Activated T-cell treated with anti-CD3 and anti-CD28 coated beads for 4 hours (primary cell): ENCODE measurements around the gene CBS.
"Not testable (repeated sequence)": the region's sequence is repeated elsewhere in the genome, so short reads cannot be mapped to it uniquely, and the experiment has no call there.

ENCODE experiments used
- DNase-seq: peaks from one replicate; pipeline ENCODE4 v3.0.0-alpha.2; 2020

Gene CBS

GRCh38 chr21:43066690-43067089 lies 8.9 kb downstream of the CBS start:
- not testable (repeated sequence) for DNase-seq

DNA sequence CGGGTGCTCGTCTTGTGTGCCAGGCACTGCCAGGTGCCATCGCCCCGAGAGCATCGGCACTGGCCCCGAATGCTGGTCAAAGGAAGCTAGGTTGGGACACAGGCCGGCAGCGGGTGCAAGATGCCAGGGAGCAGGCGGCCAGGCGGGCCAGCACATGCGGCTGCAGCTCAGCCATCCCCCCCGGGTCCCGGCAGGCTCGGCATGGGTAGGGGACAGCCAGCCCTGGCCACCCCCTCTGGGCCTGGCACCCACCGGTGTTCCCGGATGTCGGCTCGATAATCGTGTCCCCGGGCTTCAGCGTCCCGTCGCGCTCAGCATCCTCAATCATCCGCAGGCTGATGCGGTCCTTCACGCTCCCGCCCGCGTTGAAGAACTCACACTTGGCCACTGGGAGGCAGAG lies 9.6 kb downstream of the CBS start:
- DNase-seq: not testable (repeated sequence)

DNA sequence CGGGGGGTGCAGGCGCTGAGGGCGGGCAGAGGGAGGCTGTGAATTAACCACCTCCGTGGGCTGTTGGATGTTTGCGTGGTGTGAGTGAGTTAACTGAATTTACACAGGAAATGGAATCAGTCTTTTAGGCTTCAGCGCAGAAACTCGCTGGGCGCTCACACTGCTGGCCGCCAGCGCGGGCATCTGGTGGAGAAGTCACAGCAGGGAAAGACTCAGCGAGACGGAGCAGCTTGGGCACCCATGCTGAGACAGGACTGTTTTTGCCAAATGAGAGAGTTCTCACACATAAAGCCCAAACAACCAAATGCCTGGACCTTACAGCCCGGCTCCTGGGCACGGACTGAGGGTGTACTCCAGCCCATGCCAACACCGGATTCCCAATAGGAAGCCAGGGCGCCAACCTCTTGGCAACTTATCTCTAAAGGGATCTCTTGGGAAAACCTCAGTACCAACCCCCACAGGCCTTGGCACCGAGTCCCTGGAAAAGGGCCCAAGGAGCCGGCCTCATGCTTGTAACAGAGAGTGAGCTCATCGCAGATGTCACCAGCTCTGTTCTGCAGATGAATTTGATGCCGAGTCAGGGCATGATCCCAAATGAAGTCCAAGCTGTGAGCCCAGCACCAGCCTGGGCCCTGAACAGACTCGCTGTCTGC lies 11.2 kb downstream of the CBS start:
- DNase-seq: not testable (repeated sequence)

- DNase-seq: not testable (repeated sequence)
These were observed 12.5 kb downstream of the CBS start for GRCh38 chr21:43062955-43063664.

DNA sequence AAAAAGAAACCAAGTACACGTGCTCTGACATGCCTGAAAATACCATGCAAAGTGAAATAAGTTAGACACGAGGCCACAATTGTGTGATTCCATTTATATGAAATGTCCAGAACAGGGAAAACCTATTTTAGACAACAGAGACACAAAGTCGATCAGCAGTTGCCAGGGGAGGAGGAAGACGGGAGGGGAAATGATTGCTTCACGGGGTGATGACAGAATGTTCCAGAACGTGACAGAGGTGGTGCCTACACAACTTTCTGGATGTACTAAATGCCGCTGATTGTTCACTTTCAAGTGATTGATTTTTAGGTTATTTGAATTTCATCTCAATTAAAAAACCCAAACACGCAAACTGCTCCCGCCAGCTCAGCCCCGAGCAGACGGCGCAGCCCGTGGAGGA lies 22.5 kb downstream of the CBS start:
- not testable (repeated sequence) for DNase-seq

GRCh38 chr21:43045876-43046821 lies 29.5 kb downstream of the CBS start:
- not testable (repeated sequence) for DNase-seq

GRCh38 chr21:43045165-43045875 lies 30.3 kb downstream of the CBS start:
- DNase-seq: not testable (repeated sequence)

DNA sequence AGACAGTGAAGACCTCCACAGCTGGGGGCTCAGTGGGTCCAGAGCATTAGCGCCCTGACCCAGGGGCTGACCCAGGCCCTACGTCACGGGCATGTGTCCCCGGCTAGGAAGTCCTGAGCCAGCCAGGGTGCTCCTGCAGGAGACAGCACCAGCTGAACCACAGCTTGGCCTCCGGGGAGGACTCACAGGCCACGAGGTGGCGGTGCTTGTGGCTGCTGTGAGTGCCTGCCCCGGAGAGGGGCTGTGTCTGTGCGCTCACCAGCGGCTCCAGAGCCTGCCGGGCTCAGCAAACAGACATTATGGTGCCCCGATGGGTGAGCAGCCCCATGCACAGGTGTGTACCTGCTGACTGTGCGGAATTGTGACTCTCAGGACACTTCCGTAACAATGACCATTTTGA lies 31.1 kb downstream of the CBS start:
- not testable (repeated sequence) for DNase-seq

DNA sequence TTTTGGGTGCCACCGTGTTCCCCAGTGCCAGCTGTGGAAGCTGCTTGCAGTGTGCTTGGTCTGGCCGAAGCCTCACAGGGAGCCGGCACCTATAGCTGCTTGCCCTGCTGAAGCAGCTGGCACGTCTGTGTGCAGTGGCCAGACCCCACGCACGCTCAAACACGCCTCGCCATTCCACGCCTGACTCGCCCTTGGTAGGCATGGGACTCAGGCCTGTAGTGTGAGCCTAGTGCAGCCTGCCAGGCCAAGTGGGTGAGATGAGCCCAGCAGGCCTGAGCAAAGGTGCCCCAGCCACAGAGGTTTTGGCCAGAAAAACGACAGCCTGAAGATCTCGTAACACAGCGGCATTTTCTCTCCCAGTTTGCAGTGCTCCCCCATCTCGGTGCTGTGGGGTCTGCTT lies 32.3 kb downstream of the CBS start:
- DNase-seq: not testable (repeated sequence)

DNA sequence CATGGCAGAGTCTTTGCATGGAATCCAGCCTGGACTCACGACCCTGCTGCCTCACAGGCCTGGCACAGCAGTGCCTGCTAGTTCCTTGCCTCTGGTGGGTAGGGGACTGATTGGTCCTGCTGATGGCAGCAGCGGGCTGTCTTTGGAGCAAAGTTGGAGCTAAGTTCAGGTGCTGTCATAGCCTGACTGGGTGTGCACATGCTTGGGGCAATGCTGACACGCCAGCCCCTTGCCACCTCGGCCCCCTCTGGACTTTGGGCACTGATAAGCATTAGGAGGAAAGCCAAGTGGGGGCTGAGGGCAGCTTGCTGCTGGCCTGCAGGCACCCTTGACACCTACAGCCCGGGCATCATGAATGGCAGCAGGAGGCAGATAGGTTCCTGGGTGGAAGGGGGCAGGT lies 33.5 kb downstream of the CBS start:
- DNase-seq: not testable (repeated sequence)

DNA sequence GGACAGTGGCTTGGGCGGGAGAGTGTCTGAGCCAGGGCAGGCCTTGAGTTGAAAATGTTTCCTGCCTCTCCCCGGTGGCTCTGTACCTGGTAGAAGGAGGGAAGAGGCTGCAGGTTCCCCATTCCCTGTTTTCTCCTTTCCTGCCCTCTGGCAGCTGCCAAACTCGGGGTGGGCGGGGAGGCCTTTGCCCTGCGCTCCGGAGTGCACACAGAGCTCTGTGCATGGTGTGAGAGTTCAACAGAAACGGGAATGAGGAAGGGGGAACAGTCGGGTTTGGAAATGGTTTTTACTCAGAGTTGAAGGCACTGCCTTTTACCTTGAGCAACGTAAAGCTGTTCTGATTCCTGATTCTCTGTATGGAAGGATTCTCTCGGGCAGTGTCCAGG lies 37.0 kb downstream of the CBS start:
- not testable (repeated sequence) for DNase-seq

GRCh38 chr21:43037918-43038658 lies 37.5 kb downstream of the CBS start:
- DNase-seq: not testable (repeated sequence)

GRCh38 chr21:43036889-43037288 lies 38.7 kb downstream of the CBS start:
- DNase-seq: not testable (repeated sequence)

DNA sequence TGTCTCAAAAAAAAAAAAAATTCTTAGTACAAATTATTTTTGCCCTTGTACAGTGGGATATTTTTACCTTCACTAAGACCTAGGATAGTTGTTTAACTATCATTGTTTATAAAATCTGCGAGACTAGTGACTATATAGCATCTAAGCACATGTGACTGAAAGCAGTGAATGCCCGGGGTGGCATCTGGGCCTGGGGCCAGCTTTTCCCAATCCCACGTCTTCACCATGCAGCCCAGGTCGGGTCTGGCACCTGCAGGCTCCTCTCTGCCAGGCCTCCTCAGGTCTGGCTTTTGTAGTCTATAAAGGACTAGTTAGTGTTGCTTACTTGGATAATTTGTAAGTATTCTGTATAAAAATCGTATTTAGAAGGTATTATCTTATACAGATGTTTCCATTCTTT lies 40.8 kb downstream of the CBS start:
- no peak for DNase-seq

DNA sequence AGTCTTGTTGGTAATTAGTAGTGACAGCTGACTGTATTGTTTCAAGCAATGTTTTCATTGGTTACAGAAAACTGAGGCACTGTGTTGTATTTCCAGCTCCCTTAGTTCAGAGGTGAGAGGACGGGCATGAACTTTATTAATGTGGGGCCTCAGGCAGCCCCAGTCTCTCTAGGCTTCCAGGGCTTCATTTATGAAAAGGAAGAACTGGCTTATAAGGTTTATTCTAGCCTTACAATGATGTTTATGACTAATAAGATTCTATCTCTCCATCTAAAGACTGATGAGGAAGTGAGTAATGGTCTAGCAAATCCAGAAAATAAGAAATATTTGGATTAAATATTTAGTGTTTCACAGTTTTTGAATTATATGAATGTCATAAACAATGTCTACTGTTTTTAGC lies 41.5 kb downstream of the CBS start:
- DNase-seq: no peak

- no peak for DNase-seq
These were observed 44.5 kb downstream of the CBS start for GRCh38 chr21:43031121-43031619.

GRCh38 chr21:43029785-43030184 lies 45.9 kb downstream of the CBS start:
- DNase-seq: no peak

DNA sequence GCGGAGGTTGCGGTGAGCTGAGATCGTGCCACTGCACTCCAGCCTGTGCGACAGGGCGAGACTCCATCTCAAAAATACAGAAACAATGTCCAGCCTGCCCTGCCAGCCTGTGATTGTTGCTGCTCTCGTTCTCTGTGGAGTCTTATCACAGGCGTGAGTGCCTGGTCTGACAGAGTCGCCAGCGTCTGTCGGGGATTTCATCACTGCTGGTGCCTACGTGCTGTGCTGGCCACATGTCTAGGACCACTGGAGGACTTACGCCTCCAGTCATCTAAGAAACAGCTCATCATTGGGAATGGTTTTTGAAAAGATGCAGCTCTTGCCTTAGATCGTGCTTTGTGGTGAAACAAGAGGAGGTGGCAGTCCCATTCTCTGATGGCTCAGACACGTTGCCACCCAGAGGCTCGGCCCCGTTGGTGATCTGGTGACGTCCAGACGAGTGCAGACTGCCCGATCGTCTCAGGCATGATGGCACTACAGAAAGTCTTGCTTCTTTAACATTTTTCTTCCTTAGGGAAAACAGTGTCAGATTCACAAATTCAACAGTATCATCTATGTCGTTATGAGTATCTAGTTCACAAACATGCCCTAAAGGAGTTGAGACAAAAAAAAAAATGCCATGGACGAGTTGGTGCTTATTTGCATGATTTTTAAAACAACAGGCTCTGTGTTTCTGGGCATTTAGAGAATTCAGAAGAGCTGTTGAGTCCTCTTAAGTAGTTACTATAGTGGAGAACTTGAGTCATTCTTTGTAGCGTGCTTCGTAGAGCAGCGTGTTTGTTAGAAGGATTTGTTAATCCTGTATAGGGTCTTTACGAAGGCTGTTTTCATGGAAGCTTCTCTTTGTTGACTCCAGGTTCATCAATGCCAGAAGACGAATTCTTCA lies 47.5 kb downstream of the CBS start:
- DNase-seq: no peak

GRCh38 chr21:43025636-43026180 lies 49.9 kb downstream of the CBS start:
- no peak for DNase-seq

GRCh38 chr21:43024439-43025136 lies 51.0 kb downstream of the CBS start:
- no peak for DNase-seq
